Cardiac septum (tissue), 1 donor: Measurements from ENCODE around the gene NFAT5. TPM values are rescaled to one million over a fixed set of nuclear protein-coding genes. Genes with fewer than 3 reads are reported as not detected.
A peak's percentile ranks its signal among the peaks of the same experiment; 100 is the strongest.
"Not testable (repeated sequence)": the region's sequence is repeated elsewhere in the genome, so short reads cannot be mapped to it uniquely, and the experiment has no call there.

Experiments used
- DNase-seq: peaks from one replicate; pipeline ENCODE4 v3.0.0-alpha.2; 2020; ENCODE audit warnings: low spot score
- intact Hi-C: fragments of 100-400 bp; cut with DNase I; formaldehyde crosslinking; loops from one replicate; pipeline ENCODE4 v1.14.0; 2022
- total RNA-seq: library from RNA; stranded (reverse); fragmentation: NEBNext Ultra II Directional; extraction: Animal tissue kit (Norgen Biotek cat#: 25700); gene quantifications from one replicate; pipeline ENCODE4 v1.2.1, GENCODE V29; 2021
- donor health status: DM: no; HTN: no; CAD: no.

The NFAT5 gene
- total RNA-seq, 1 donor from 2014 or later = 28.5 TPM

GRCh38 chr16:69721441-69721957 is 155.7 kb downstream of the NFAT5 start:
- DNase-seq = no peak
- intact Hi-C loops = no loop called here

DNA sequence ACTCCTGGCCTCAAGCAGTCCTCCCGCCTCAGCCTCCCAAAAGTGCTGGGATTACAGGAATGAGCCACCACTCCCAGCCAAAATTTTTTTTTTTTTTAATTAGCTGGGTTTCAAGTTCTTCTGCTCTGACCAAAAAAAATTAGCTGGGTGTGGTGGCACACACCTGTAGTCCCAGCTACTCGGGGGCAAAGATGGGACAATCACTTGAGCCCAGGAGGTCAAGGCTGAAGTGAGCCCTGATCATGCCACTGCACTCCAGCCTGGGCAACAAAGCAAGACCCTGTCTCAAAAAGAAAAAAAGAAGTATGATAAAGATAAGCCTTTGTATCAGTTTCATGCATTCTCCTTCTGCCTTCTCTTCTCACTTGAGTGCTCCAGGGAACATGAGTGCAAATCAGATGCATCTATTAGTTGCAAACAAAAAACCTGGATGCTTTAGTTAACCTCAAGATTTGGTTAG is 158.7 kb downstream of the NFAT5 start:
- intact Hi-C loops = no loop called here

GRCh38 chr16:69724981-69725479 is 159.3 kb downstream of the NFAT5 start:
- no peak for DNase-seq
- intact Hi-C loops = no loop called here

More for the DNA sequence above, 158.7 kb downstream of the NFAT5 start:
- DNase-seq = no peak

DNA sequence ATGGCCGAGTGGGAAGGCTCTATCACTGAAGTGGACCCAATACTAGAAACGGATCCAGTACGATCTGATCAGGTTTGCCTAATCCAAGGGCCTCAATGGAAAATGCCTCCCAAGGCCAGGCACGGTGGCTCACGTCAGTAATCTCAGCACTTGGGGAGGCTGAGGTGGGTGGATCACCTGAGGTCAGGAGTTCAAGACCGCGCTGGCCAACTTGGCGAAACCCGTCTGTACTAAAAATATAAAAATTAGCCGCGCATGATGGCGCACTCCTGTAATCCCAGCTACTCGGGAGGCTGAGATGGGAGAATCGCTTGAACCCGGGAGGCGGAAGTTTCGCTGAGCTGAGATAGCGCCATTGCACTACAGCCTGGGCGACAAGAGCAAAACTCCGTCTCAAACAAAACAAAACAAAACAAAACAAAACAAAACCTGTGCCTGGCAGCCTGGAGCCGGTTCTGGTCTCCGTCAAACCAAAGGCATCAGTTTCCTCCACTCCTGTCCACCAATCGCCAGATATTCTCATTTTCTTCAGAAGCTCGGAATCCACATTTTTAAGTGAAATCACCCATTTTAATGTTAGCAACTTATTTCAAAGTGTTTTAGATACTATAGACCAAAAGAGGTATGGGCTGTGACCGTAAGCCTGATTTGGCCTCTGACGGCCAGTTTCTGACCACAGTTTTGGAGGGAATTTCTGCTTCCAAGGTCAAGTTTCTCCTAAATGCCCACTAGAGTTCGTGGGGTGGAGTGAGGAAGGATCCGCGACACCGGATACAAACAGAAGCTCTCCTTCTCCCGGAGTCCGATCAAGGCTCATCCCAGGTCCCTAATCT is 159.9 kb downstream of the NFAT5 start:
- no peak for DNase-seq
- intact Hi-C loops = no loop called here

DNA sequence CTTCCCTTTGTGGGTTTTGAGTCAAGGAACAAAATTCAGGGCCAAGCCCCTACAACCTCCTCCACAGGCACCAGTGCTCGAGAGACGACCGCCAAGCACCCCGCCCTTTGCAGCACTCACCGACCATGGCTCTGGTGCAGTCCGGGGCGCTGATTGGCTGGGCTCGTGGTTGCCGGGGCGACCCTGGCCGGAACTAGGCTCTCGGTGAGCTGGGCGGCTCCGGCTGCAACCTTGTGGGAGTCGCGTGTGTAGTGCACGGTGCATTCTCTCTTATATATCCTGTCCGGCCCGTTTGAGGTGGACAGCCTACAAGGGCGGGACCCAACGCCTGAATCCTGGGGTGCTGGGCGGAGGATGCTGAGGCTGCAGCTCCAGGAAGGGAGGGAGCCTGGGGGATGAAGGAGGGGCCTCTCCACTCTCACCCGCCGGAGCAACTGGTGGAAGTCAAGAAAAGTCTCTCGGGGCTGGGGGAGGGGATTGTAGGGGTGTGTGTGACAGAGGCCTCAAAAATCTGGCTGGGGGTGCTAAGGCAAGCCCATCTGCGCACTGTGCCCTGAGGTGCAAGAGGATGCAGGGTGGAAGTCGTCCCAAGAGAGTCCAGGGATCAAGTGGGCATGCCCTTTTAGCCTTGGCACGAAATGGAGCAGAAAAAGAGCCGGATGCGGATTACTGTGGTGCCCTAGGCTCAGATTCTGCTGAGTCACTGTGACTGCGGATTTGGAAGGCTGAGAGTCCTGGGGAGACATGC is 160.7 kb downstream of the NFAT5 start, which contains the start of gene NQO1:
Gene NQO1 (minus strand): TSS at position 248 of the 748 bp plus-strand sequence. CDS start 121 bp downstream, at position 127.
- DNase-seq = peak; percentile 96
- intact Hi-C loops = no loop called here

GRCh38 chr16:69727916-69728270 is 162.1 kb downstream of the NFAT5 start:
- DNase-seq = no peak
- intact Hi-C loops = no loop called here

DNA sequence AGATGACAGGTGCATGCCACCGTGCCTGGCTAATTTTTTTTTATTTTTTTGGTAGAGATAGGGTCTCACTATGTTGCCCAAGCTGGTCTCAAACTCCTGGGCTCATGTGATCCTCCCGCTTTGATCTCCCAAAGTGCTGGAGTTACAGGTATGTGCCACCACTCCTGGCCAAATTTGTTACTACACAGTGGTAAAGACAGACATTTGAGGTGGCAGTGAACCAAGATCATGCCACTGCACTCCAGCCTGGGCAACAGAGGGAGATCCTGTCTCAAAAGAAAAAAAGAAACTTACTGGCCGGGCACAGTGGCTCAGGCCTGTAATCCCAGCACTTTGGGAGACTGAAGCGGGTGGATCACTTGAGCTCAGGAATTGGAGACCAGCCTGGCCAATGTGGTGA is 163.3 kb downstream of the NFAT5 start:
- intact Hi-C loops = not testable (repeated sequence)

DNA sequence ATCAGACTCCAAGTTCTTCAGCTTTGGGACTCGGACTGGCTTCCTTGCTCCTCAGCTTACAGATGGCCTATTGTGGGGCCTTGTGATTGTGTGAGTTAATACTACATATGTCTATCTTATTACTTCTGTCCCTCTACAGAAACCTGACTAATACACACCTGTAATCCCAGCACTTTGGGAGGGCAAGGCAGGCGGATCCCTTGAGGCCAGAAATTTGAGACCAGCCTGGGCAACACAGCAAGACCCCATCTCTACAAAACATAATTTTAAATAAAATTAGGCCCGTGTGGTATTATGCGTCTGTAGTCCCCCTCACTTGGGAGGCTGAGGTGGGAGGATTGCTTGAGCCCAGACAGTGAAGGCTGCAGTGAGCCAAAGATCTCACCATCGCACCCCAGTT is 165.5 kb downstream of the NFAT5 start:
- DNase-seq, intact Hi-C loops: not testable (repeated sequence)

More for the DNA sequence above, 163.3 kb downstream of the NFAT5 start:
- not testable (repeated sequence) for DNase-seq

GRCh38 chr16:69732101-69732500 is 166.3 kb downstream of the NFAT5 start:
- no peak for DNase-seq
- intact Hi-C loops = no loop called here

- intact Hi-C loops = no loop called here
- DNase-seq = no peak
These were observed 175.8 kb downstream of the NFAT5 start for GRCh38 chr16:69741519-69741918.

DNA sequence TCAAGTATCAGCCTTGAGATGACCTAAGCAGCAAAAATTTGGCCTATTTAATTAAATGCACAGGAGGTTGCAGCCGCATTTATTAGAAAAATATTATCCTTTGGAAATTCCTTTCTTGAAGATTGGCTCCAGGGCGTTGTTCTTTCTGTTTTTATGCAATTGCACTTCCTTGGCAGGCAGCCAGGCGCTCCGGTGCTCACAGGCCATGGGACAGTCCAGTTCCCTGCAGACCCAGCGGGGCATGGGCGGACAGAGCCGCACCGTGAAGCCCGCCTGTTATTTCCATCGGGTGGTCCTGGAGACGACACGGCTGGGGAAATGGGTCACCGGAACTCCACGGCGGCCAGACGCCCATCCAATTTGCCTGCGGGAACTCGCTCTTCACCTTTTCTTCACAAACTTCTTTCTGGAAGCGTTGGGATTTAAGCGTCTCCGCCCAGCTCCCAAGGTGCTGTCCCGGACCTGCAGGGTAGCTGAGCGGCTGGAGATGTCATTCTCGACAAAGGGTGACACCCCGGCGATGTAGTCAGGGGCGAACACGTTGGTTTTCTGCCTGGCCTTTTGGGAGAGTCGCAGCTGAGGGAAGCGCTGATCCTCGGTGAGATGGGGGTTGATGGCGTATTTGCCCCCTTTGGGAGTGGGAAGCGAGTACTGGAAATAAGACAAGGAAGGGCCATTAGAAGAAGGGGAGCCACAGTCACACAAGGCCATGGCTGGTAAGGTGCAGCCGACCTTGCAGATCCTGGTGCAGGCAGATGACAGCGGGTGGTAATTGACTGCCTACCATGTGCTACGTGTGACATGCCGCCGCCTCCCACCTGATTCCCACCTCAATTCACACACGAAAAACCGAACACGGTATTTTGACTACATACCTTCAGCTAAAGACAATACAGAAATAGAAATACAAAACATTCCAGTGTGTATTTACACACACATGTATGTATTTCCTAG is 176.5 kb downstream of the NFAT5 start:
- DNase-seq = peak; percentile 87
- intact Hi-C loops = no loop called here

DNA sequence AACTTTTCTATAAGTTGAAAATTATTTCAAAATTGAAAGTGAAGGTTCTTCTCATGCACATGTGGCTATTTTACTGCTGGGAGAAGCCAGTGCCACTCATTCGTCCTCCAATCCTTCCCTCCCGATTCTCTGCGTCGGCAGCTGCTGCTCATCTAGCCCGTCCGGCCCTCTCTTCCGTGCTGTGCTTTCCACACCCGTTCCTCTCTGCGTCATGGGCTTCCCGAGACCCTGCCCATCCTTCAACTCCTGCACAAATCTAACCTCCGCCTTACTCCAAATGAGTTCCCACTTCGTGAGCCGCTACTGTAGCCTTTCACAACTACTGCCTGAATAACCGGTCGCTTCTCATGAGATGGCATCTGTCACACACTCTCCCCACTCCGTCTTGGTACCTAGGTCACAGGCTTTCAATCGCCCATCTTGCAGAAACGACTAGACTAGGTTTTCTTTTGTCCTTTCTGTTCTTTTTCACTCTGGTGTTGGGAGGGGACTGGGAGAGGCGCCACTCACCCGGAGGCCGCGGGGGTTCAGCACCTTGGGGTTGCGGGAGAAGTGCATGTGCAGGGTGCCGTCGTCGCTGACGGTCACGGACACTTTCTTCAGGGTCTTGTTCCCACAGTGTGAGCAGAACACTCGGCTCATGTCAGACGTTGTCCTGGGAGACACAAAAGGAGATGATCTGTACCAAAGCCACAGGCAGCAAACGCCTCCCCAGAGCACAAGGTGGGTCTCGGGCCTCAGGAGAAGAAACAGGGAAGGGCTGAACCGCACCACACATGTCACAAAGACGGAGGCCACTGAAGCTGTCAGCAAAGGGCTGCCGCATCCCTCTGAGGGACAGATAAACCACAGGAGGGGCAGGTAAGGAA is 178.8 kb downstream of the NFAT5 start:
- intact Hi-C loops = no loop called here
- no peak for DNase-seq

- intact Hi-C loops = no loop called here
- DNase-seq = no peak
These were observed 179.5 kb downstream of the NFAT5 start for GRCh38 chr16:69745232-69745612.

DNA sequence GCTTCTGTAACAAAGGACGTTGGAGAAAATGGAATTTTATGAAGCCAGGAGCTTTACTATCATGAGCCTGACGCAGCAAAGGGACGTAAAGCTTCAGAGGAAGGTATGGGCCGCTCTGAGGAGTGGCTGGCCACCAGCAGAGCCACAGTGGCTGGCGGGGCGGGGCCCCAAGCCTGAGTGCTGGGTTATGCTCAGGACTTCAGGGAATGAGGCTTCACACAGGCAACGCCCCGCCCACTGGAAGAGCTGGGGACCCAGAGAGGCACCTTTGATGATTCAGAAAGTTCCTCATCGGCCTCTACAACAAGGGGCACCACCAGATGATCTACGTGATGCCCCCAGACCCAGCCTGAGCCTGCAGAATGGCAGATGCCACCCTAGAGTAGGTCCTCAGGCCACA is 180.2 kb downstream of the NFAT5 start:
- DNase-seq = no peak
- intact Hi-C loops = no loop called here

DNA sequence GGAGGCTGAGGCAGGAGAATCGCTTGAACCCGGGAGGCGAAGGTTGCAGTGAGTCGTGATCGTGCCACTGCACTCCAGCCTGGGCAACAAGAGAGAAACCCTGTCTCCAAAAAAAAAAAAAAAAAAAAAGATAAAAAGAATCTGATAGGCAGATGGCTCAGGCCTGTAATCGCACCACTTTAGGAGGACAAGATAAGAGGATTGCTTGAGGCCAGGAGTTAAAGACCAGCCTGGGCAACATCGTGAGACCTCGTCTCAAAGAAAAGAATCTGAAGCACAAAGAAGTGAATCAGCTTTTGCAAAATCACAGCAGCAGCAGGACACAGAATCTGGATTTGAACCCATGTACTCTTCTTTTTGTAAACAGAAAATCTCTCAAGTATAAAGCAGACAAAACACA is 181.3 kb downstream of the NFAT5 start:
- intact Hi-C loops = no loop called here
- DNase-seq = no peak

DNA sequence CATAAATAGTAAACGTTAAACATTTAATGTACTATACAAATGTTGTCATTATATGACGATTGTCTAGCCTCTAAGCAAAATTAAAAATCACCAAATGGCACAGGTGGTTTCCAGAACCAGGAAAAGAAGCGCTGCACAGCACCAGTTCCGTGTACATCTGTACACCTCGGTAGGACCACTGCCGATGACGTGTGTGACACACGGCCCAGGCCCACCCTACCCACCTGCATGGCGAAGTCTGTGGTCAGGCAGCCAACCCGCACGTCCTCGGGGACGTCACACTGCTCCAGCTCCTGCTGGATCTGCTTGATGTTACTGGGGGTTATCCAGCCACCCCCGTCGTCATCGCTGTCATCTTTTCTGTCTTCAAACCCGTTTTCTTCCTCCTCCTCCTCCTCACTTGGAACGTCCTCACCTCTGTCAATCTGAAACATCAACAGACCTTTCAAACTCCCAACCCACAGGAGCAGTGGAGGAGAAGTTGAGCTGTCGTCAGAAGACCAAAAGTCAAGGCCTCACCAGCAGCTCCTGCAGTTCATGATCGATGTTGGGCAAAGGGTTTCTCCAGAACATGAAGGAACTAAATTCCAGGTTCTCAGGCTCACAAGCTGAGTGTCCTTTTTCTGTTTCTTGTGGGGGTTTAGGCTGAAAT is 183.1 kb downstream of the NFAT5 start:
- intact Hi-C loops = no loop called here
- no peak for DNase-seq

DNA sequence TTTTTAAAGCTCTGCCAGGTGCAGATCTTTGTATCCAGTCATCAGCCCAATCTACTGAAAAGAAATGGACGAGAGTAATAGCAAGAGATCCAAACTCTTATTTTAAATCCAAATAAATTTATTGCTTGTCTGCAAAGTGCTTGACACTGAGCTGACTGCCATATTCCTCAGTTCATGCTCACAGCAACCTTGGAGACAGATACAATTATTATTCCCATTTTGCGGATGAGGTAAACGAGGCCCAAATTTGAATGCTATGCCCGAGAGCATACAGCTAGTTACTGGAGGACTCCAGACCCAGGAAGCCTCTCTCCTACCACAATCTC is 188.3 kb downstream of the NFAT5 start:
- intact Hi-C loops = loop anchor here (2.0 kb wide), 2 partner anchors 45 to 357 kb away; no protein-coding TSS in a partner anchor

More for the DNA sequence above, 188.3 kb downstream of the NFAT5 start:
- DNase-seq = no peak
